ELR (cell line): ENCODE measurements around the gene RAD9A.
A peak's percentile ranks its signal among the peaks of the same experiment; 100 is the strongest.
"Not testable (repeated sequence)": the region's sequence is repeated elsewhere in the genome, so short reads cannot be mapped to it uniquely, and the experiment has no call there.

ENCODE experiments used
- DNase-seq: peaks from one replicate; pipeline ENCODE4 v3.0.0-alpha.2; 2015; ENCODE audit warnings: low read depth

Gene RAD9A

GRCh38 chr11:67397536-67397935 lies 5.8 kb downstream of the RAD9A start:
- no peak for DNase-seq

- no peak for DNase-seq
Measured at GRCh38 chr11:67397986-67398660, 6.3 kb downstream of the RAD9A start.

GRCh38 chr11:67398661-67399563 lies 7.1 kb downstream of the RAD9A start:
- no peak for DNase-seq

GRCh38 chr11:67400251-67400941 lies 8.6 kb downstream of the RAD9A start:
- DNase-seq = no peak

- DNase-seq = peak; percentile 36
Measured at GRCh38 chr11:67400942-67401494, 9.2 kb downstream of the RAD9A start.

GRCh38 chr11:67401495-67402191 lies 9.9 kb downstream of the RAD9A start, which contains the start of gene PPP1CA:
PPP1CA (minus strand) TSS chr11:67401858; CDS start chr11:67401782, 76 bp downstream.
- peak; percentile 91 for DNase-seq

GRCh38 chr11:67402192-67402839 lies 10.5 kb downstream of the RAD9A start:
- not testable (repeated sequence) for DNase-seq

GRCh38 chr11:67403085-67403484 lies 11.3 kb downstream of the RAD9A start:
- not testable (repeated sequence) for DNase-seq

- DNase-seq = no peak
Measured at GRCh38 chr11:67404515-67405195, 12.9 kb downstream of the RAD9A start.

GRCh38 chr11:67405196-67405567 lies 13.4 kb downstream of the RAD9A start:
- no peak for DNase-seq

GRCh38 chr11:67405688-67406339 lies 14.0 kb downstream of the RAD9A start:
- no peak for DNase-seq

- no peak for DNase-seq
Measured at GRCh38 chr11:67406420-67406968, 14.7 kb downstream of the RAD9A start.

GRCh38 chr11:67406969-67407687 lies 15.3 kb downstream of the RAD9A start:
- no peak for DNase-seq

- no peak for DNase-seq
Measured at GRCh38 chr11:67407688-67408163, 15.9 kb downstream of the RAD9A start.

- no peak for DNase-seq
Measured at GRCh38 chr11:67408437-67409200, 16.8 kb downstream of the RAD9A start.

GRCh38 chr11:67409261-67409666 lies 17.5 kb downstream of the RAD9A start:
- DNase-seq = no peak

GRCh38 chr11:67409781-67410368 lies 18.1 kb downstream of the RAD9A start:
- no peak for DNase-seq

- DNase-seq = no peak
Measured at GRCh38 chr11:67410369-67410831, 18.6 kb downstream of the RAD9A start.
